Activated naive CD4-positive, alpha-beta T cell treated with anti-CD3 and anti-CD28 coated beads, Interleukin-2, amount 50 U/mL, for 24 hours (primary cell): ENCODE measurements around the gene PPIH.
"Not testable (repeated sequence)": the region's sequence is repeated elsewhere in the genome, so short reads cannot be mapped to it uniquely, and the experiment has no call there.

Experiments used
- H3K27ac Mint-ChIP-seq: one replicate; pipeline ENCODE4 v1.8.0; 2021; ENCODE audit warnings: mild to moderate bottlenecking, mixed read lengths
- H3K27me3 Mint-ChIP-seq: one replicate; pipeline ENCODE4 v1.8.0; 2021; ENCODE audit warnings: mixed read lengths
- H3K36me3 Mint-ChIP-seq: one replicate; pipeline ENCODE4 v1.8.0; 2021; ENCODE audit warnings: mixed read lengths
- H3K4me1 Mint-ChIP-seq: one replicate; pipeline ENCODE4 v1.8.0; 2021; ENCODE audit warnings: mixed read lengths
- H3K4me3 Mint-ChIP-seq: one replicate; pipeline ENCODE4 v1.8.0; 2021; ENCODE audit warnings: mild to moderate bottlenecking, mixed read lengths
- H3K9me3 Mint-ChIP-seq: one replicate; pipeline ENCODE4 v1.8.0; 2021; ENCODE audit warnings: mixed read lengths

The PPIH gene

DNA sequence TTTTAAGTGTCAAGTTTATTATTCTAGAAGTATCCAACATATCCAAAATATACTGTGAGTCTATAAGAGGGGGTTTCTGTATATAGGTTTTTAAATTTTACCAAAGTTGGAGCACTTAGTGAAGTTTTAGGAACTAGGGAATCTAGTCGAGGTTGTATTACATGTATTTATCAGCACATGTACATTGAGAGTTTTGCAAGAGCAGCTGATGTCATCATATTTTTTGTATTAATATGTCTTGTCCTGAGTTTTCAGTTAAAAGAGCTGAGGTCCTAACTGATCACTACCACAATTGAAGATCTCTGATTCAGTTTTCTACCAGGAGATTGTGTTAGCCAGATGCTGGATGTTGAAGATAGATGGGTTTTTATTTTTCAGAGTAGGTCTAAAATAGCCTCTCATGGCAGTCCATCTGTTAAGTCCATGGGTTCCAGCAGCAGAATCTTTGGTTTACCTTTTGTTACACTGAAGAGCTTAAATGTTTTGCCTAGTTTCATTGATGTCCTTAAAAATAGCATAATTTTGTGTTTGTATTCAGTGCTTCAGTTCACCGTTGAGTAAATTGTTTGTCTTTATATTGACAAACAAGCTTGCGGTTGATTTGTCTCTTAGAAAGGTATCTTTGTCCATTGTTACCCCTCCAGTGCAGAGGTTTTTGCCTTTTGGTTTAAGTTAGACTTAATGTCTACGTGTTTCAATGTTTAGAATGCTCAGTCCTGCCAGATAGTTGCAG is 40.0 kb downstream of the PPIH start:
- H3K9me3 Mint-ChIP-seq = no peaks in the 10 kb centered on the region
- peaks cover 43% of the 10 kb centered on the region for H3K4me1 Mint-ChIP-seq
- H3K27me3 Mint-ChIP-seq = no peaks in the 10 kb centered on the region
- H3K36me3 Mint-ChIP-seq = peaks cover 42% of the 10 kb centered on the region
- H3K4me3 Mint-ChIP-seq = no peak overlapping the region
- peak overlapping the region; percentile 81 for H3K27ac Mint-ChIP-seq

DNA sequence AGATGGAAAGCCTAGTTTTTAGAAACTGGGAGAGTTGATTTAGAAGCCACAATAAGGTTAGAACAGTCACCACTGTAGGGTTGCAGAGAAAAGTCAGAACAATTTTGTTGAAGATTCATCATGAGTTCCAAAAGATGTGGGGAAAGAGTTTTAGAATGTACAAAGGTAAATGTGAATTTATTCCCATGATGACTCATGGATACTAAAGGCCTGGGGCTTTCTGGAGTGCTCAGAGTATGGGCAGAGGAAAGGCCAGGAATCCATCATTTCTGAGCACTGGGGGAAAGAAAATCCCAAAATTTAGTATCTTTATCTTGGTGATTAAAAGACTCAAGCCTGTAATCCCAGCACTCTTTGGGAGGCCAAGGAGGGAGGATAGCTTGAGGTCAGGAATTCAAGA is 41.8 kb downstream of the PPIH start:
- Mint-ChIP-seq H3K36me3 (peaks cover 50% of the 10 kb centered on the region), H3K4me1 (peaks cover 28% of the 10 kb centered on the region), H3K27ac (peak overlapping the region; percentile 82), H3K27me3 (no peaks in the 10 kb centered on the region), H3K9me3 (no peaks in the 10 kb centered on the region), H3K4me3 (no peak overlapping the region)

DNA sequence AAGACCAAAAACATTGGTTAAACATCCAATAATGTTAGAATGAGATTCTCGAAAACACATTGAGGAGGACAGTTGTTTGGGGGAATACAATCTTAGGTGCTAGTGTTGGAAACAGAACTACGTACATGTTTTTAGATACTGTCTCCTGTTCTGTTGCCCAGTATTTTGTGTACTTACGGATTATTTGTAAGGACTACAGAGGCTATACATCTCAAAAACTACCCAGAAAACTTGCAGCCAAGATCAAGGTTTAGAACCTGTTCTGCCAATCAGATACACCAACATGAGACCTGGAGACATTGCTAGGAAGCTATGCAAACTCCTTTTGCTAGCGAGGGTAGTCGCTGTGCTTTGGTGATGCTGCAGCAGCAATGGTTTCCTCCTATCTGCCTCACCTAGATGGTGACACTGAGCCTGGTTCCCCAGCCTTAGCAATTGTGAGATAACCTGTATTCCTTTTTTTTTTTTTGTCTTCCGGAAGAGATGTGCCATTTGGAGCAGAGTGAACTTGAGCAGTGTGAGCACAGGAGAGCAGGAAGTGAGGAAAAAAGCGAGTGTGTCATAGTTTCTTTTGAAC is 45.8 kb downstream of the PPIH start:
- H3K36me3 Mint-ChIP-seq = peaks cover 51% of the 10 kb centered on the region
- H3K27me3 Mint-ChIP-seq = no peaks in the 10 kb centered on the region
- no peak overlapping the region for H3K4me3 Mint-ChIP-seq
- H3K4me1 Mint-ChIP-seq = peaks cover 15% of the 10 kb centered on the region
- H3K9me3 Mint-ChIP-seq = no peaks in the 10 kb centered on the region
- H3K27ac Mint-ChIP-seq = peak overlapping the region; percentile 47

DNA sequence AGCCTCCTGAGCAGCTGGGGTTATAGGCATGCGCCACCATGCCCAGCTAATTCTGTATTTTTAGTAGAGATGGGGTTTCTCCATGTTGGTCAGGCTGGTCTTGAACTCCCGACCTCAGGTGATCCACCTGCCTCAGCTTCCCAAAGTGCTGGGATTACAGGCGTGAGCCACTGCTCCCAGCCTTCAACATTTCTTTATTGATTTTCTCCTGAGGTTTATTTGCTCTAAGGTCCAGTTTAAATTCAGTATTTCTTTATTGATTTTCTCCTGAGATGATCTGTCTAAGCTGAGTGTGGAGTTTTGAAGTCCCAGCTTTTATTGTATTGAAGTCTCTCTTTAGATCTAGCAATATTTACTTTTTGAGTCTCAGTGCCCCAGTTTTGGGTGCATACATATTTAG is 54.6 kb downstream of the PPIH start:
- peaks cover 20% of the 10 kb centered on the region for H3K4me1 Mint-ChIP-seq
- peaks cover 60% of the 10 kb centered on the region for H3K36me3 Mint-ChIP-seq
- H3K27ac Mint-ChIP-seq, H3K27me3 Mint-ChIP-seq, H3K4me3 Mint-ChIP-seq: not testable (repeated sequence)
- H3K9me3 Mint-ChIP-seq = peaks cover 24% of the 10 kb centered on the region

DNA sequence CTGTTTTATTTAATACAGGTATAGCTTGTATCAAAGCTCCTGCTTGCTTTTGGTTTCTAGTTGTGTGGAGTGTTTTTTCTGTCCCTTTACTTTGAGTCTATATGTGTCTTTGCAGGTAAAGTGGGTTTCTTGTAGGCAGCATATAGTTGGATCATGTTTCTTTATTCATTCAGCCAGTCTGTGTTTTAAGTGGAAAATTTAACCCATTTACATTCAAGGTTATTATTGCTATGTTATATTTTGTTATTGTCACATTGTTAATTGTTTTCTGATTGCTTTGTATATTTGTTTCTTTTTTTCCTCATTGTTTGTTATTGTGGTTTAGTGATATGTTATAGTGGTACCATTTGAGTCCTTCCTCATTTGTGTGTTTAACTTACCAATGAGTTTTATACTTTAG is 55.1 kb downstream of the PPIH start:
- H3K4me1 Mint-ChIP-seq = peaks cover 20% of the 10 kb centered on the region
- H3K9me3 Mint-ChIP-seq = peaks cover 24% of the 10 kb centered on the region
- no peaks in the 10 kb centered on the region for H3K27me3 Mint-ChIP-seq
- H3K36me3 Mint-ChIP-seq = peaks cover 59% of the 10 kb centered on the region
- H3K27ac Mint-ChIP-seq = no peak overlapping the region
- no peak overlapping the region for H3K4me3 Mint-ChIP-seq

DNA sequence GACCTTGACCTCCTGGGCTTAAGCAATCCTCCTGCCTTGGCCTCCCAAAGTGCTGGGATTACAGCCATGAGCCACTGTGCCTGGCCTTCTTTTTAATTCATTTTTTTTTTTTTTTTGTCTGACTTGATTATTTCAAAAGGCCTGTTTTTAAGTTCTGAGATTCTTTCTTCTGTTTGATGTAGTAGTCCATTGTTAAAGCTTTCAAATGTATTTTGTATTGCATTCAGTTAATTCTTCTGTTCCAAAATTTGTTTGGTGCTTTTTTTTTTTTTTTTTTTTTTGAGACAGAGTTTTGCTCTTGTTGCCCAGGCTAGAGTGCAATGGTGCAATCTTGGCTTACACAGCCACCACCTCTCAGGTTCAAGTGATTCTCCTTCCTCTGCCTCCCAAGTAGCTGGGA is 56.2 kb downstream of the PPIH start:
- Mint-ChIP-seq H3K9me3 (peaks cover 24% of the 10 kb centered on the region), H3K36me3 (peaks cover 61% of the 10 kb centered on the region), H3K4me1 (peaks cover 18% of the 10 kb centered on the region)
- not testable (repeated sequence) for H3K27ac Mint-ChIP-seq, H3K4me3 Mint-ChIP-seq, H3K27me3 Mint-ChIP-seq

DNA sequence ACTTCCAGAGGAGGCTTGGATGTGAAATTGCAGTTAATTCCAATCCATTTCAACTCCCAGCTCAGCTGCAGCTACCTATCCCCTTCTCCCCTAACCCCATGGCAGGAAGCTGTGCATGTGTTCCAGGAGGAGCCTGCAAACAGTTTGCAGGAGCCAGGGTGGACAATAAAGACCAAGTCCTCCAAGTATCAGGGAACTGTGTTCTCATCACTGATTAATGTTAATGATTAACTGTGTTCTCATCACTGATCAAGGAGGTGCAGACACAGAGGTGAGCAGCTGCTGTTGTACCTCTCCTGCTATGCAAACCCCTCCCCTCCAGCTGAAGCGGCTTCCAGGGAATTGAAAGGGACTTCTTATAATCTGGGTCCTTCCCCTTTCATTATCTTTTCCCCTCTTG is 62.6 kb downstream of the PPIH start:
- Mint-ChIP-seq H3K9me3 (no peaks in the 10 kb centered on the region), H3K27ac (no peak overlapping the region), H3K36me3 (peaks cover 21% of the 10 kb centered on the region), H3K27me3 (no peaks in the 10 kb centered on the region), H3K4me1 (no peaks in the 10 kb centered on the region), H3K4me3 (no peak overlapping the region)

DNA sequence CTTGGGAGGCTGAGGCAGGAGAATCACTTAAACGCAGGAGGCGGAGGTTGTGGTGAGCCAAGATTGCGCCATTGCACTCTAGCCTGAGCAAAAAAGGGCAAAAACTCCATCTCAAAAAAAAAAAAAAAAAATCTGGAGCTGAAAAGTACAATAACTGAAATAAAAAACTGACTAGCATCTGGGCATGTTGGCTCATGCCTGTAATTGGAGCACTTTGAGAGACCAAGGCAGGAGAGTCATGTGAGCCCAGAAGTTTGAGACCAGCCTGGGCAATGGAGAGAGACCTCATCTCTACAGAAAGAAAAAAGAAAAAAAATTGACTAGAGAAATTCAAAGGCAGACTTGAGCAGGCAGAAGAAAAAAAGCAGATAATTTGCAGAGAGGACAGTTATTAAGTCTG is 63.7 kb downstream of the PPIH start:
- Mint-ChIP-seq H3K36me3 (peaks cover 15% of the 10 kb centered on the region), H3K4me1 (no peaks in the 10 kb centered on the region), H3K27me3 (no peaks in the 10 kb centered on the region), H3K9me3 (no peaks in the 10 kb centered on the region), H3K4me3 (no peak overlapping the region), H3K27ac (no peak overlapping the region)

DNA sequence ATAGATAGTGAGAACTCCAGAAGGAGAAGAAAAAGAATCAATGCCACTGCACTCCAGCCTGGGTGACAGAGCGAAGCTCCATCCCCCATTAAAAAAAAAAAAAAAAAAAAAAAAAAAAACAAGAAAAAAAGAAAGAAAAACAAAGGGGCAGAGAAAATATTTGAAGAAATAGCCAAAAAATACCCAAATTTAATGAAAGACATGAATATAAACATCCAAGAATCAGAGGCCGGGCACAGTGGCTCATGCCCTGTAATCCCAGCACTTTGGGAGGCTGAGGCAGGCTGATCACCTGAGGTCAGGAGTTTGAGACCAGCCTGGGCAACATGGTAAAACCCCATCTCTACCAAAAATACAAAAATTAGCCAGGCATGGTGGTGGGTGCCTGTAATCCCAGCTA is 64.2 kb downstream of the PPIH start:
- H3K4me1 Mint-ChIP-seq, H3K27ac Mint-ChIP-seq, H3K9me3 Mint-ChIP-seq, H3K4me3 Mint-ChIP-seq, H3K27me3 Mint-ChIP-seq: not testable (repeated sequence)
- H3K36me3 Mint-ChIP-seq = peaks cover 10% of the 10 kb centered on the region

DNA sequence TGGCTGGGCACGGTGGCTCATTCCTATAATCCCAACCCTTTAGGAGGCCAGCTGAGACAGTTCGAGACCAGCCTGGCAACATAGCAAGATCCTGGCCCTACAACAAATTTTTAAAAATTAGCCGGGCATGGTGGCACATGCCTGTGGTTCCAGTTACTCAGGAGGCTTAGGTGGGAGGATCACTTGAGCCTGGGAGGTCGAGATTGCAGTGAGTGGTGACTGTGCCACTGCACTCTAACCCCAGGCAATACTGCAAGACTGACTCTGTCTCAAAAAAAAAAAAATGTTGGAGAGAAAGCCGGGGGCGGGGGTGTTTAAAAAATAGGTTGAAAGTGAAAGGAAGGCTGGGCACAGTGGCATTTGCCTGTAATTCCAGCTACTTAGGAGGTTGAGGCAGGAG is 65.3 kb downstream of the PPIH start:
- Mint-ChIP-seq H3K36me3 (peaks cover 3% of the 10 kb centered on the region), H3K4me1 (no peaks in the 10 kb centered on the region), H3K27ac (no peak overlapping the region), H3K27me3 (no peaks in the 10 kb centered on the region), H3K4me3 (no peak overlapping the region), H3K9me3 (no peaks in the 10 kb centered on the region)

DNA sequence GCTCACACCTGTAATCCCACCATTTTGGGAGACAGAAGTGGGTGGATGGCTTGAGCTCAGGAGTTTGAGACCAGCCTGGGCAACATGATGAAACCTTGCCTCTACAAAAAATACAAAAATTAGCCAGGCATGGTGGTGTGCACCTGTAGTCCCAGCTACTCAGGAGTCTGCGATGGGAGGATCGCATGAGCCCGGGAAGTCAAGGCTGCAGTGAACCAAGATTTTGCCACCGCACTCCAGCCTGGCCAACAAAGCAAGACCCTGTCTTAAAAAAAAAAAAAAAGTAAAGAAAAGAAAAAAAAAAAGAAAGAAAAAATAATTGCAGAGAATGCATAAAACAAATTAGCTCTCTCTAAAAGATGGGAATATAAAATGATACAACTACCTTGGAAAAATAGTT is 67.6 kb downstream of the PPIH start:
- H3K9me3 Mint-ChIP-seq, H3K4me1 Mint-ChIP-seq, H3K36me3 Mint-ChIP-seq, H3K27me3 Mint-ChIP-seq, H3K4me3 Mint-ChIP-seq, H3K27ac Mint-ChIP-seq: not testable (repeated sequence)
